Small intestine (tissue), 7 donors: Measurements from ENCODE around the gene NT5C1B. TPM values are rescaled to one million over a fixed set of nuclear protein-coding genes. Genes with fewer than 3 reads are reported as not detected.

Source experiments
- DNase-seq, 2 donors: peaks; one replicate each; pipeline versions ENCODE4 v3.0.0 to v3.0.0-alpha.2; 2013
- FAIRE-seq: peaks from 2 replicates; lab custom pipeline; 2012; peaks lifted over from hg19 to GRCh38; lab: Jason Lieb, UNC
- H3K27ac ChIP-seq, 3 donors: one replicate each; pipeline ENCODE4 v1.5.1; 2013; ENCODE audit warnings: low read length in 2 of 3, mild to moderate bottlenecking in 2 of 3, control low read depth in 1 of 3, inconsistent platforms in 1 of 3, low read depth in 1 of 3, moderate library complexity in 1 of 3
- H3K27me3 ChIP-seq, 3 donors: one replicate each; pipeline ENCODE4 v1.6.1; 2013; ENCODE audit warnings: low read length in 3 of 3, inconsistent platforms in 1 of 3; ENCODE audit not compliant: control insufficient read depth in 3 of 3, insufficient read depth in 3 of 3
- H3K36me3 ChIP-seq, 3 donors: one replicate each; pipeline ENCODE4 v1.6.1; 2013; ENCODE audit warnings: low read length in 3 of 3, inconsistent platforms in 1 of 3, low read depth in 1 of 3, mild to moderate bottlenecking in 1 of 3, moderate library complexity in 1 of 3; ENCODE audit not compliant: control insufficient read depth in 3 of 3, insufficient read depth in 2 of 3
- H3K4me1 ChIP-seq, 3 donors: one replicate each; pipeline ENCODE4 v1.6.1; 2013; ENCODE audit warnings: low read length in 2 of 3, inconsistent platforms in 1 of 3, low read depth in 1 of 3, mild to moderate bottlenecking in 1 of 3, moderate library complexity in 1 of 3; ENCODE audit not compliant: control insufficient read depth in 3 of 3, insufficient read depth in 2 of 3
- H3K4me3 ChIP-seq, 3 donors: one replicate each; pipeline ENCODE4 v1.5.1; 2013; ENCODE audit warnings: low read length in 3 of 3, control low read depth in 1 of 3, inconsistent platforms in 1 of 3, low read depth in 1 of 3, mild to moderate bottlenecking in 1 of 3, moderate library complexity in 1 of 3
- H3K9me3 ChIP-seq, 2 donors: one replicate each; pipeline ENCODE4 v1.6.1; 2013; ENCODE audit warnings: low read depth in 1 of 2, low read length in 1 of 2; ENCODE audit not compliant: control insufficient read depth in 2 of 2, insufficient read depth in 1 of 2
- WGBS, 3 donors: extraction: QIAGEN DNeasy Blood & Tissue Kit; methylation state at CpG; one replicate each; pipeline ENCODE4 v1.1.7; 2013; 5-methylcytosine and 5-hydroxymethylcytosine counted together
- polyA plus RNA-seq, 4 donors: library from polyadenylated mRNA; stranded (reverse) in 3 of 4; unstranded in 1 of 4; fragments of 200-250 nt in 3 of 4; fragments of 120-200 nt in 1 of 4; gene quantifications; one replicate each; pipeline versions ENCODE4 v1.2.1 to v1.2.3, GENCODE V29; 2013
- donor health status: healthy with polysubstance abuse.
- donor health status: control.
- donor health status: control.
- donor health status: Bipolar disorder and iron deficiency.
- donor health status: healthy.

The NT5C1B gene
- polyA plus RNA-seq, 4 donors = 0.78 TPM; not detected in 3

- no peaks in the 10 kb centered on the region for H3K36me3 ChIP-seq
- no peak overlapping the region for H3K27ac ChIP-seq
- DNase-seq = no peak
- H3K9me3 ChIP-seq = peaks cover 0 to 3% of the 10 kb centered on the region in 2 donors
- 68 to 87% (median 82%) methylated on average over 5 of the region's 5 CpGs for WGBS, 3 donors
- no peak overlapping the region for H3K4me3 ChIP-seq
- no peaks in the 10 kb centered on the region for H3K27me3 ChIP-seq
- FAIRE-seq = no peak
- no peaks in the 10 kb centered on the region for H3K4me1 ChIP-seq
Observed at GRCh38 chr2:18597618-18598017, 8.2 kb upstream of the NT5C1B start.

- no peak for DNase-seq
- H3K4me3 ChIP-seq = no peak overlapping the region
- no peaks in the 10 kb centered on the region for H3K4me1 ChIP-seq
- H3K9me3 ChIP-seq = peaks cover 0 to 3% of the 10 kb centered on the region in 2 donors
- no peaks in the 10 kb centered on the region for H3K36me3 ChIP-seq
- 88 to 93% (median 88%) methylated on average over 3 of the region's 3 CpGs for WGBS, 3 donors
- no peaks in the 10 kb centered on the region for H3K27me3 ChIP-seq
- H3K27ac ChIP-seq = no peak overlapping the region
- FAIRE-seq = no peak
Observed at GRCh38 chr2:18596993-18597392, 7.6 kb upstream of the NT5C1B start.

GRCh38 chr2:18593496-18593895 is 4.1 kb upstream of the NT5C1B start:
- Histone ChIP-seq H3K27ac (no peak overlapping the region), H3K9me3 (peaks cover 0 to 3% of the 10 kb centered on the region in 2 donors), H3K36me3 (no peaks in the 10 kb centered on the region), H3K27me3 (no peaks in the 10 kb centered on the region), H3K4me3 (no peak overlapping the region), H3K4me1 (no peaks in the 10 kb centered on the region)
- WGBS, 3 donors = 43 to 94% (median 88%) methylated on average over 1 of the region's 1 CpG
- DNase-seq (no peak), FAIRE-seq (no peak)

- FAIRE-seq = no peak
- Histone ChIP-seq H3K27me3 (no peaks in the 10 kb centered on the region), H3K27ac (no peak overlapping the region), H3K4me3 (no peak overlapping the region), H3K4me1 (no peaks in the 10 kb centered on the region), H3K9me3 (peaks cover 0 to 3% of the 10 kb centered on the region in 2 donors), H3K36me3 (no peaks in the 10 kb centered on the region)
- no peak for DNase-seq
- 84 to 94% (median 88%) methylated on average over 2 of the region's 2 CpGs for WGBS, 3 donors
Observed at GRCh38 chr2:18592372-18592771, 3.0 kb upstream of the NT5C1B start.

- FAIRE-seq (no peak), DNase-seq (no peak)
- Histone ChIP-seq H3K27ac (no peak overlapping the region), H3K9me3 (peaks cover 0 to 16% of the 10 kb centered on the region in 2 donors), H3K36me3 (peaks cover 0 to 9% (median 0%) of the 10 kb centered on the region in 3 donors), H3K4me3 (no peak overlapping the region), H3K27me3 (no peaks in the 10 kb centered on the region), H3K4me1 (no peaks in the 10 kb centered on the region)
- 90 to 96% (median 92%) methylated on average over 1 of the region's 1 CpG for WGBS, 3 donors
Observed at GRCh38 chr2:18588802-18589201, 567 bp downstream of the NT5C1B start.

GRCh38 chr2:18588049-18588448 is 1.3 kb downstream of the NT5C1B start:
- Histone ChIP-seq H3K36me3 (peaks cover 0 to 10% (median 0%) of the 10 kb centered on the region in 3 donors), H3K9me3 (peaks cover 0 to 18% of the 10 kb centered on the region in 2 donors), H3K27ac (no peak overlapping the region), H3K4me1 (no peaks in the 10 kb centered on the region), H3K4me3 (no peak overlapping the region), H3K27me3 (no peaks in the 10 kb centered on the region)
- DNase-seq (no peak), FAIRE-seq (no peak)
- 77 to 94% (median 94%) methylated on average over 1 of the region's 1 CpG for WGBS, 3 donors

GRCh38 chr2:18585526-18585925 is 3.8 kb downstream of the NT5C1B start:
- Histone ChIP-seq H3K4me3 (no peak overlapping the region), H3K9me3 (peaks cover 0 to 18% of the 10 kb centered on the region in 2 donors), H3K27ac (no peak overlapping the region), H3K36me3 (peaks cover 0 to 10% (median 0%) of the 10 kb centered on the region in 3 donors), H3K27me3 (no peaks in the 10 kb centered on the region), H3K4me1 (no peaks in the 10 kb centered on the region)
- WGBS, 3 donors = 92 to 99% (median 94%) methylated on average over 3 of the region's 3 CpGs
- DNase-seq (no peak), FAIRE-seq (no peak)

GRCh38 chr2:18584608-18584954 is 4.8 kb downstream of the NT5C1B start:
- H3K27me3 ChIP-seq = no peaks in the 10 kb centered on the region
- WGBS, 3 donors = 90 to 97% (median 91%) methylated on average over 31 to 32 of the region's 32 CpGs
- FAIRE-seq (no peak), DNase-seq (no peak)
- H3K4me1 ChIP-seq = no peaks in the 10 kb centered on the region
- no peak overlapping the region for H3K4me3 ChIP-seq
- peaks cover 0 to 18% of the 10 kb centered on the region in 2 donors for H3K9me3 ChIP-seq
- no peak overlapping the region for H3K27ac ChIP-seq
- peaks cover 0 to 10% (median 0%) of the 10 kb centered on the region in 3 donors for H3K36me3 ChIP-seq
